ENCODE results near the gene BMP6. TPM values are rescaled to one million over a fixed set of nuclear protein-coding genes. Genes with fewer than 3 reads are reported as not detected.

Gene BMP6
- total and polyA plus RNA-seq, 2 experiments from 2014 or later: 0.84 to 2.8 TPM

- H3K27me3 Mint-ChIP-seq (ENCODE audit: insufficient read depth, low read depth, poor library complexity): peaks cover 7% of the 10 kb centered on the region
- TF ChIP-seq ZNF331 (CRISPR knock-in tag; IDR thresholded peaks at IDR 0.05; ENCODE audit: low read depth) (no peak), CREB1 (CRISPR knock-in tag; IDR thresholded peaks at IDR 0.05; ENCODE audit: low read depth) (no peak), EZH2phosphoT487 (IDR thresholded peaks at IDR 0.05; ENCODE audit: unreplicated experiment) (no peak)
- peaks cover 13% of the 10 kb centered on the region for H3K4me1 Mint-ChIP-seq
- H3F3A ChIP-seq (replicated peaks; ENCODE audit: low read depth): no peaks in the 10 kb centered on the region
- H3K36me3 Mint-ChIP-seq (ENCODE audit: low read depth): no peaks in the 10 kb centered on the region
- H3K27ac ChIP-seq (ENCODE audit: low read depth): no peak overlapping the region
- no peaks in the 10 kb centered on the region for H3K4me1 ChIP-seq (ENCODE audit: insufficient read depth)
- no peak overlapping the region for H2AFZ ChIP-seq
- DNase-seq (ENCODE audit: low spot score) (no peak), ATAC-seq (no peak)
- H3K79me2 ChIP-seq (replicated peaks; ENCODE audit: insufficient read depth): no peaks in the 10 kb centered on the region
- no peak overlapping the region for H3K27ac Mint-ChIP-seq
- H3K4me3 ChIP-seq: no peak overlapping the region
- no peaks in the 10 kb centered on the region for H3K9me3 Mint-ChIP-seq
- H3K9me2 ChIP-seq (ENCODE audit: insufficient read depth): no peaks in the 10 kb centered on the region
- no peaks in the 10 kb centered on the region for H4K20me1 ChIP-seq (replicated peaks; ENCODE audit: insufficient read depth)
- no peaks in the 10 kb centered on the region for H3K27me3 ChIP-seq (ENCODE audit: insufficient read depth)
- H3K4me3 Mint-ChIP-seq: no peak overlapping the region
- no peak overlapping the region for H3K4me2 ChIP-seq
- H3K36me3 ChIP-seq (ENCODE audit: insufficient read depth): no peaks in the 10 kb centered on the region
These were observed 24.3 kb downstream of the BMP6 start for GRCh38 chr6:7750197-7750596.

- Histone ChIP-seq H3K27me3 (ENCODE audit: insufficient read depth) (no peaks in the 10 kb centered on the region), H3K9me2 (ENCODE audit: insufficient read depth) (no peaks in the 10 kb centered on the region), H3K4me1 (ENCODE audit: insufficient read depth) (no peaks in the 10 kb centered on the region), H3K4me3 (no peak overlapping the region), H3F3A (replicated peaks; ENCODE audit: low read depth) (no peaks in the 10 kb centered on the region), H3K27ac (ENCODE audit: low read depth) (no peak overlapping the region), H3K4me2 (no peak overlapping the region), H3K36me3 (ENCODE audit: insufficient read depth) (no peaks in the 10 kb centered on the region), H3K79me2 (replicated peaks; ENCODE audit: insufficient read depth) (no peaks in the 10 kb centered on the region), H2AFZ (no peak overlapping the region), H4K20me1 (replicated peaks; ENCODE audit: insufficient read depth) (no peaks in the 10 kb centered on the region)
- Mint-ChIP-seq H3K4me3 (no peak overlapping the region), H3K9me3 (no peaks in the 10 kb centered on the region; the same call in 2 of the 3 replicates), H3K27me3 (ENCODE audit: insufficient read depth, low read depth, poor library complexity) (peaks cover 2% of the 10 kb centered on the region), H3K27ac (no peak overlapping the region), H3K4me1 (no peaks in the 10 kb centered on the region), H3K36me3 (ENCODE audit: low read depth) (no peaks in the 10 kb centered on the region)
- no peak for ATAC-seq
- DNase-seq (ENCODE audit: low spot score): no peak
- TF ChIP-seq ZNF331 (CRISPR knock-in tag; IDR thresholded peaks at IDR 0.05; ENCODE audit: low read depth) (no peak), POLR2AphosphoS5 (IDR thresholded peaks at IDR 0.05; ENCODE audit: low read depth) (no peak), ZNF462 (CRISPR knock-in tag; IDR thresholded peaks at IDR 0.05) (no peak), STAT1 (IDR thresholded peaks at IDR 0.05; ENCODE audit: unreplicated experiment) (no peak), REST (IDR thresholded peaks at IDR 0.05; ENCODE audit: unreplicated experiment) (no peak), CTCF (conservative IDR thresholded peaks at IDR 0.05; ENCODE audit: low read depth in 2 of 2) (no peak), ZNF114 (CRISPR knock-in tag; IDR thresholded peaks at IDR 0.05) (no peak), CREB1 (CRISPR knock-in tag; IDR thresholded peaks at IDR 0.05; ENCODE audit: low read depth) (no peak), EZH2phosphoT487 (IDR thresholded peaks at IDR 0.05; ENCODE audit: unreplicated experiment) (no peak), EZH2 (IDR thresholded peaks at IDR 0.05; ENCODE audit: low read depth, unreplicated experiment) (no peak)
These were observed 32.6 kb downstream of the BMP6 start for GRCh38 chr6:7758456-7758855.
